Neuronal stem cell (in vitro differentiated cells): ENCODE results near the gene PEX14.

Experiments
- DNase-seq: peaks from one replicate; pipeline ENCODE4 v3.0.0-alpha.2; 2013; ENCODE audit warnings: low spot score
- H2AFZ ChIP-seq: one replicate; pipeline ENCODE4 v1.6.1; 2013; ENCODE audit warnings: mild to moderate bottlenecking, low read length, inconsistent platforms
- H2AK5ac ChIP-seq: 2 replicates; pipeline ENCODE4 v1.6.1; 2013; ENCODE audit warnings: low read depth, mild to moderate bottlenecking, inconsistent platforms, low read length, moderate library complexity, mixed read lengths
- H2BK120ac ChIP-seq: 2 replicates; pipeline ENCODE4 v1.6.1; 2013; ENCODE audit warnings: low read depth, mild to moderate bottlenecking, inconsistent platforms, low read length, moderate library complexity, mixed read lengths
- H2BK12ac ChIP-seq: one replicate; pipeline ENCODE4 v1.6.1; 2013; ENCODE audit warnings: low read length, inconsistent platforms
- H2BK15ac ChIP-seq: 2 replicates; pipeline ENCODE4 v1.6.1; 2013; ENCODE audit warnings: mild to moderate bottlenecking, low read length, inconsistent platforms, mixed read lengths
- H2BK5ac ChIP-seq: one replicate; pipeline ENCODE4 v1.6.1; 2013; ENCODE audit warnings: inconsistent platforms, mild to moderate bottlenecking, low read length, moderate library complexity
- H3K14ac ChIP-seq: one replicate; pipeline ENCODE4 v1.6.1; 2013; ENCODE audit warnings: low read length, inconsistent platforms
- H3K18ac ChIP-seq: 2 replicates; pipeline ENCODE4 v1.6.1; 2013; ENCODE audit warnings: low read length, inconsistent platforms
- H3K23ac ChIP-seq: 2 replicates; pipeline ENCODE4 v1.6.1; 2013; ENCODE audit warnings: low read depth, mild to moderate bottlenecking, mixed read lengths, low read length, inconsistent platforms; ENCODE audit not compliant: poor library complexity
- H3K27ac ChIP-seq: replicated peaks from 3 replicates; pipeline ENCODE4 v1.5.1; 2013; ENCODE audit warnings: low read length, inconsistent platforms
- H3K27me3 ChIP-seq, 3 experiments: 2 replicates each; pipeline ENCODE4 v1.6.1; 2013; ENCODE audit warnings: low read length in 3 of 3, mild to moderate bottlenecking in 2 of 3, inconsistent platforms in 1 of 3, low read depth in 1 of 3, mixed read lengths in 1 of 3, moderate library complexity in 1 of 3; ENCODE audit not compliant: control insufficient read depth in 3 of 3, insufficient read depth in 3 of 3
- H3K36me3 ChIP-seq, 2 donors: replicated peaks in 1 of 2; 2 replicates each; pipeline ENCODE4 v1.6.1; 2013; ENCODE audit warnings: low read length in 2 of 2; ENCODE audit not compliant: control insufficient read depth in 2 of 2, insufficient read depth in 2 of 2
- H3K4ac ChIP-seq: 2 replicates; pipeline ENCODE4 v1.6.1; 2013; ENCODE audit warnings: inconsistent platforms, mild to moderate bottlenecking, low read length, moderate library complexity
- H3K4me1 ChIP-seq, 2 donors: 1 replicate in 1 of 2; 2 replicates in 1 of 2; pipeline ENCODE4 v1.6.1; 2013; ENCODE audit warnings: low read length in 2 of 2, low read depth in 1 of 2; ENCODE audit not compliant: control insufficient read depth in 2 of 2, insufficient read depth in 1 of 2
- H3K4me2 ChIP-seq: one replicate; pipeline ENCODE4 v1.6.1; 2013; ENCODE audit warnings: mild to moderate bottlenecking, low read length, inconsistent platforms; ENCODE audit not compliant: insufficient read depth, poor library complexity, severe bottlenecking
- H3K4me3 ChIP-seq, 2 donors: 2 replicates each; pipeline ENCODE4 v1.5.1; 2013; ENCODE audit warnings: low read length in 2 of 2, mild to moderate bottlenecking in 2 of 2, inconsistent platforms in 1 of 2, moderate library complexity in 1 of 2
- H3K79me1 ChIP-seq: one replicate; pipeline ENCODE4 v1.6.1; 2013; ENCODE audit warnings: low read depth, mild to moderate bottlenecking, inconsistent platforms, low read length, moderate library complexity
- H3K9ac ChIP-seq: one replicate; pipeline ENCODE4 v1.6.1; 2013; ENCODE audit warnings: mild to moderate bottlenecking, low read depth, low read length, inconsistent platforms; ENCODE audit not compliant: poor library complexity
- H3K9me3 ChIP-seq, 2 donors: replicated peaks in 1 of 2; 2 replicates each; pipeline versions ENCODE3 to v1.6.1; 2013; ENCODE audit warnings: low read length in 2 of 2, mild to moderate bottlenecking in 2 of 2, inconsistent platforms in 1 of 2, low read depth in 1 of 2, mixed read lengths in 1 of 2, moderate library complexity in 1 of 2; ENCODE audit not compliant: control insufficient read depth in 2 of 2, insufficient read depth in 1 of 2
- H4K8ac ChIP-seq: one replicate; pipeline ENCODE4 v1.6.1; 2013; ENCODE audit warnings: low read depth, mild to moderate bottlenecking, inconsistent platforms, low read length, moderate library complexity
- H4K91ac ChIP-seq: one replicate; pipeline ENCODE4 v1.6.1; 2013; ENCODE audit warnings: low read length, low read depth, mild to moderate bottlenecking, inconsistent platforms; ENCODE audit not compliant: poor library complexity
- WGBS, 2 donors: extraction: QIAGEN DNeasy Blood & Tissue Kit; methylation state at CpG; one replicate each; pipeline ENCODE4 v1.1.7; 2013; ENCODE audit warnings: missing lambda C conversion rate in 2 of 2, mixed read lengths in 1 of 2; ENCODE audit not compliant: insufficient read length in 2 of 2, insufficient replicate concordance in 1 of 2; ENCODE audit errors: extremely low coverage in 2 of 2; 5-methylcytosine and 5-hydroxymethylcytosine counted together

The PEX14 gene

DNA sequence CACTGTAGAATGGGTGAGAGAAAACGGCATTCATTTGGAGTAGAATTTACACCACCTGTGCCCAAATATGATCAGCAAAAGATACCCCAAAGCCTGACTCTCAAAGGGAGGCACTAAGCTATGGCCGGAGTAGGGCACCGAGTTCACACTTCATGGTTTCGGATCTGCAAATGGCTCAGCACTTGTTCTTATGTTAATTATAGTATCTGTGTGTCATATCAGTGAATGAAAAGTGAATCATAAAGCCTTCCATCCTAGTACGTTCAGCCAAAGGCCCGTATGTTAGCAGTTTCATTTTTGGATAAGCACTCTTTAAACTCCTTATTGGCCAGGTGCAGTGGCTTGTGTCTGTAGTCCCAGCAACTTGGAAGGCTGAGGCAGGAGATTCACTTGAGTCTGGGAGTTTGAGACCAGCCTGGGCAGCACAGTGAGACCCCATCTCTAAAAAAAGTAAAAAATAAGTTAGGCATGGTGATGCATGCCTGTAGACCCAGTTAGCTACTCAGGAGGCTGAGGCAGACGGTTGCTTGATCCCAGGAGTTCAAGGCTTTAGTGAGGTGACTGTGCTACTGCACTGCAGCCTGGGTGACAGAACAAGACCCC is 29.9 kb upstream of the PEX14 start:
- no peaks in the 10 kb centered on the region for H3K27me3 ChIP-seq
- WGBS, 2 donors: no CpG with 5 or more reads among the region's 7 CpGs
- no peak overlapping the region for H3K4ac ChIP-seq
- no peak overlapping the region for H2AK5ac ChIP-seq
- H3K27ac ChIP-seq: no peak overlapping the region
- H4K91ac ChIP-seq: no peak overlapping the region
- no peak for DNase-seq
- H2BK15ac ChIP-seq: no peak overlapping the region
- H3K14ac ChIP-seq: no peak overlapping the region
- no peak overlapping the region for H2BK5ac ChIP-seq
- H3K18ac ChIP-seq: no peak overlapping the region
- peaks cover 2 to 3% of the 10 kb centered on the region in 2 donors for H3K4me1 ChIP-seq
- no peak overlapping the region for H2BK120ac ChIP-seq
- H3K4me3 ChIP-seq: no peak overlapping the region
- H2AFZ ChIP-seq: no peak overlapping the region
- no peaks in the 10 kb centered on the region for H3K9me3 ChIP-seq
- peaks cover 3% of the 10 kb centered on the region for H3K79me1 ChIP-seq
- no peak overlapping the region for H2BK12ac ChIP-seq
- H3K9ac ChIP-seq: no peak overlapping the region
- H4K8ac ChIP-seq: no peak overlapping the region
- H3K23ac ChIP-seq: no peak overlapping the region
- no peak overlapping the region for H3K4me2 ChIP-seq
- peaks cover 4 to 49% of the 10 kb centered on the region in 2 donors for H3K36me3 ChIP-seq

DNA sequence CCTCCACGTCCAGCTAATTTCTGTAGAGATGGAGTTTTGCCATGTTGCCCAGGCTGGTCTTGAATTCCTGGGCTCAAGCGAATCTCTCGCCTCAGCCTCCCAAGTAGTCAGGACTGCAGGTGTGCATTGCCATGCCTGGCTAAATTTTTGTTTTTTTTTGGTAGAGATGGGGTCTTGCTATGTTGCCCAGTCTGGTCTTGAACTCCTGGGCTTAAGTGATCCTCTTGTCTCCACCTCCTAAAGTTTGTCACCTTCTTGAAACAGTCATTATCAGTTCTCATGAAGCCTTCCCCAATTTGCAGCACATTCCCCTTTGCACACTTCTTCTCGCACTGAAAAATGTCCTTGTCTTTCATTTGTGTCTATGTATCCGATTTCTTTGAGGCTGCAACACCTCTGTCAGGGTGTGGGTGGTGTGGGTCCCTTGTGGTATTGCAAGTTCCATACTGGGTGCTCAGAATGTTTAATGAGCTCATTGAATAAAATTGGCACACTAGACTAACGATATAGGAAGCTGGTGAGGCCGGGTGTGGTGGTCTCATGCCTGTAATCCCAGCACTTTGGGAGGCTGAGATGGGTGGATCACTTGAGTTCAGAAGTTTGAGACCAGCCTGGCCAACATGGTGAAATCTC is 27.8 kb upstream of the PEX14 start:
- WGBS, 2 donors: no CpG with 5 or more reads among the region's 7 CpGs
- Histone ChIP-seq H2BK15ac (no peak overlapping the region), H3K4me2 (no peak overlapping the region), H3K9ac (no peak overlapping the region), H2BK12ac (no peak overlapping the region), H4K91ac (no peak overlapping the region), H3K9me3 (no peaks in the 10 kb centered on the region), H2BK5ac (no peak overlapping the region), H3K4ac (no peak overlapping the region), H2AFZ (no peak overlapping the region), H2AK5ac (no peak overlapping the region), H3K14ac (no peak overlapping the region), H3K4me3 (no peak overlapping the region), H3K79me1 (peaks cover 3% of the 10 kb centered on the region), H3K4me1 (peaks cover 5 to 6% of the 10 kb centered on the region in 2 donors), H3K27ac (no peak overlapping the region), H3K23ac (no peak overlapping the region), H3K18ac (no peak overlapping the region), H3K27me3 (no peaks in the 10 kb centered on the region), H3K36me3 (peaks cover 4 to 37% of the 10 kb centered on the region in 2 donors), H4K8ac (no peak overlapping the region), H2BK120ac (no peak overlapping the region)
- DNase-seq: no peak

DNA sequence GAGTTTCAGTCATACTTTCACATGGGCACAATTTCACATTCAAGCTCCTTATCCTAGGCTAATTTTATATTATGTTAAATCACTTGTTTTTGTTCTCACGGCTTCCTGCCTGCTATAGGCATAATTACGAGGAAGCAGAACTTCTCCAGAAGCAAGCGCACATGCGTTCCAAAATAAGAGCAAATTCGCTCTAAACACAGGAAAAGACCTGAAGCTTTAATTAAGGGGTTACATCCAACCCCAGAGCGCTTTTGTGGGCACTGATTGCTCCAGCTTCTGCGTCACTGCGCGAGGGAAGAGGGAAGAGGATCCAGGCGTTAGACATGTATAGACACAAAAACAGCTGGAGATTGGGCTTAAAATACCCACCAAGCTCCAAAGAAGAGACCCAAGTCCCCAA is 25.0 kb upstream of the PEX14 start, which contains the start of gene CORT:
TSS of gene CORT (plus strand) at position 281 of the 400 bp plus-strand sequence. CDS start 193 bp downstream, outside the sequence.
- H4K8ac ChIP-seq: peak within 1 kb of the TSS; percentile 70
- H3K4me3 ChIP-seq: no peak within 1 kb of the TSS
- no peak within 1 kb of the TSS for H2AK5ac ChIP-seq
- peak within 1 kb of the TSS; percentile 19 for H3K4ac ChIP-seq
- H3K27me3 ChIP-seq: no peaks in the 10 kb centered on the region
- H3K36me3 ChIP-seq: peaks cover 4 to 26% of the 10 kb centered on the region in 2 donors
- no peak within 1 kb of the TSS for H2BK5ac ChIP-seq
- no peak within 1 kb of the TSS for H3K27ac ChIP-seq
- H4K91ac ChIP-seq: no peak within 1 kb of the TSS
- H3K18ac ChIP-seq: peak within 1 kb of the TSS; percentile 24
- peak within 1 kb of the TSS; percentile 53 for H3K9ac ChIP-seq
- peaks cover 5 to 6% of the 10 kb centered on the region in 2 donors for H3K4me1 ChIP-seq
- DNase-seq: no peak
- H2AFZ ChIP-seq: no peak within 1 kb of the TSS
- no peak within 1 kb of the TSS for H3K4me2 ChIP-seq
- H2BK15ac ChIP-seq: no peak within 1 kb of the TSS
- H3K79me1 ChIP-seq: peaks cover 3% of the 10 kb centered on the region
- WGBS, 2 donors: no CpG with 5 or more reads among the region's 10 CpGs
- no peak within 1 kb of the TSS for H2BK120ac ChIP-seq
- no peak within 1 kb of the TSS for H2BK12ac ChIP-seq
- H3K23ac ChIP-seq: peak within 1 kb of the TSS; percentile 90
- peak within 1 kb of the TSS; percentile 61 for H3K14ac ChIP-seq
- H3K9me3 ChIP-seq: peaks cover 0 to 4% of the 10 kb centered on the region in 2 donors

DNA sequence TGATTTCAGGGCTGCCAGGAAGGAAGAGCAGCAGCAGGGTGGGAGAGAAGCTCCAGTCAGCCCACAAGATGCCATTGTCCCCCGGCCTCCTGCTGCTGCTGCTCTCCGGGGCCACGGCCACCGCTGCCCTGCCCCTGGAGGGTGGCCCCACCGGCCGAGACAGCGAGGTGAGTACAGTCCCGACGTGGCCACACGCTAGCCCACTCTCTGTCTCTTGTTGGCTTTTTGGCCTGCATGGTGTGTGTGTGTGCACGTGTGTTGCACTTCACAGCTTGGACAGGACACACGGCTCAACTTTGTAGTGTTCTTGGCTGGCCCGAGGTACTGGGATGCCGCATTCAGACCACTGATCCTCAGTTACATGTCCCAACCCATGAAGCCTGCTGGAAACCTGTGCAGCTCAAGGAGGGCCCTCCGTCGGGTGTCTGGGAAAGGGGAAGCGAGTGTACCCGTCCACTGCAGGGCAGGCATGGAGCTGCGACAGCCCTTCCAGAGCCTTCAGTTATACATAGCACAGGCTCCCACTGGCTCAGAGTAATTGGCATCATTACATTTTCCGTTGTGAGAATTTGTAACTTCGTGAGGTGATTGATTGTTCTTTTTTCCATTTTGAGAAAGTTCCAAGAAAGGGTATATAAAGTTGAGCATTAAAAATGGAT is 24.5 kb upstream of the PEX14 start:
- no peaks in the 10 kb centered on the region for H3K27me3 ChIP-seq
- H3K4me1 ChIP-seq: peaks cover 5 to 6% of the 10 kb centered on the region in 2 donors
- no peak for DNase-seq
- H2BK15ac ChIP-seq: no peak overlapping the region
- no peak overlapping the region for H2AFZ ChIP-seq
- H2BK12ac ChIP-seq: no peak overlapping the region
- H4K8ac ChIP-seq: peak overlapping the region; percentile 70
- H2AK5ac ChIP-seq: no peak overlapping the region
- peaks cover 3% of the 10 kb centered on the region for H3K79me1 ChIP-seq
- H3K36me3 ChIP-seq: peaks cover 4 to 21% of the 10 kb centered on the region in 2 donors
- no peak overlapping the region for H2BK5ac ChIP-seq
- no peak overlapping the region for H2BK120ac ChIP-seq
- WGBS, 2 donors: no CpG with 5 or more reads among the region's 21 CpGs
- H3K4me2 ChIP-seq: no peak overlapping the region
- peak overlapping the region; percentile 19 for H3K4ac ChIP-seq
- H3K9ac ChIP-seq: peak overlapping the region; percentile 53
- H3K23ac ChIP-seq: peak overlapping the region; percentile 8
- no peak overlapping the region for H3K27ac ChIP-seq
- H3K14ac ChIP-seq: peak overlapping the region; percentile 61
- peak overlapping the region; percentile 24 for H3K18ac ChIP-seq
- H4K91ac ChIP-seq: no peak overlapping the region
- no peak overlapping the region for H3K4me3 ChIP-seq
- peaks cover 0 to 5% of the 10 kb centered on the region in 2 donors for H3K9me3 ChIP-seq
